Measurements from ENCODE around the gene OGFOD2.

Gene OGFOD2

GRCh38 chr12:122974892-122975789 lies at the start of gene OGFOD2:
TSS of gene OGFOD2 (plus strand) at chr12:122975244. CDS start at chr12:122975252, 8 bp downstream.
- TF ChIP-seq CTCF (IDR thresholded peaks at IDR 0.05; ENCODE audit: unreplicated experiment in 3 of 3) = no peak
- no peaks in the 10 kb centered on the region for H3K27me3 Mint-ChIP-seq (ENCODE audit: low read depth)
- peaks cover 25% of the 10 kb centered on the region for H3K4me1 Mint-ChIP-seq
- peak within 1 kb of the TSS; percentile 97 to 99 (median 99) for H3K4me3 Mint-ChIP-seq
- H3K36me3 Mint-ChIP-seq (ENCODE audit: low read depth) = no peaks in the 10 kb centered on the region
- H3K27ac Mint-ChIP-seq = peak within 1 kb of the TSS; percentile 98 to 99 (median 99)
- H3K9me3 Mint-ChIP-seq = no peaks in the 10 kb centered on the region

GRCh38 chr12:122927756-122928403 lies 47.2 kb upstream of the OGFOD2 start:
- no peaks in the 10 kb centered on the region for H3K36me3 Mint-ChIP-seq (ENCODE audit: low read depth)
- TF ChIP-seq CTCF (IDR thresholded peaks at IDR 0.05; ENCODE audit: unreplicated experiment in 3 of 3) = no peak
- peak overlapping the region in 2 of 3 experiments; percentile 90 to 94 for H3K27ac Mint-ChIP-seq
- peaks cover 3% of the 10 kb centered on the region for H3K27me3 Mint-ChIP-seq (ENCODE audit: low read depth)
- H3K9me3 Mint-ChIP-seq = no peaks in the 10 kb centered on the region
- H3K4me1 Mint-ChIP-seq = peaks cover 19% of the 10 kb centered on the region
- H3K4me3 Mint-ChIP-seq = no peak overlapping the region

GRCh38 chr12:122928404-122929147 lies 46.5 kb upstream of the OGFOD2 start:
- H3K9me3 Mint-ChIP-seq = no peaks in the 10 kb centered on the region
- H3K27me3 Mint-ChIP-seq (ENCODE audit: low read depth) = peaks cover 3% of the 10 kb centered on the region
- TF ChIP-seq CTCF (IDR thresholded peaks at IDR 0.05; ENCODE audit: unreplicated experiment in 3 of 3) = no peak
- H3K36me3 Mint-ChIP-seq (ENCODE audit: low read depth) = no peaks in the 10 kb centered on the region
- H3K4me3 Mint-ChIP-seq = no peak overlapping the region
- peaks cover 19% of the 10 kb centered on the region for H3K4me1 Mint-ChIP-seq
- H3K27ac Mint-ChIP-seq = peak overlapping the region; percentile 87 to 94 (median 90)

GRCh38 chr12:122929148-122929538 lies 45.9 kb upstream of the OGFOD2 start:
- Mint-ChIP-seq H3K27me3 (ENCODE audit: low read depth) (peaks cover 3% of the 10 kb centered on the region), H3K4me3 (no peak overlapping the region)

GRCh38 chr12:122929812-122930211 lies 45.2 kb upstream of the OGFOD2 start:
- Mint-ChIP-seq H3K4me3 (no peak overlapping the region), H3K27me3 (ENCODE audit: low read depth) (peaks cover 3% of the 10 kb centered on the region), H3K9me3 (no peaks in the 10 kb centered on the region), H3K36me3 (ENCODE audit: low read depth) (no peaks in the 10 kb centered on the region), H3K27ac (no peak overlapping the region), H3K4me1 (peaks cover 19% of the 10 kb centered on the region)
- no peak for TF ChIP-seq CTCF (IDR thresholded peaks at IDR 0.05; ENCODE audit: unreplicated experiment in 3 of 3)

More at GRCh38 chr12:122929148-122929538, 45.9 kb upstream of the OGFOD2 start:
- no peak for TF ChIP-seq CTCF (IDR thresholded peaks at IDR 0.05; ENCODE audit: unreplicated experiment in 3 of 3)
- H3K4me1 Mint-ChIP-seq = peaks cover 19% of the 10 kb centered on the region
- no peaks in the 10 kb centered on the region for H3K9me3 Mint-ChIP-seq
- H3K36me3 Mint-ChIP-seq (ENCODE audit: low read depth) = no peaks in the 10 kb centered on the region
- H3K27ac Mint-ChIP-seq = peak overlapping the region; percentile 87 to 94 (median 90)

Measured in nephron (organoid).